Glutamatergic neuron (in vitro differentiated cells): Measurements from ENCODE around the gene WWOX. TPM values are rescaled to one million over a fixed set of nuclear protein-coding genes. Genes with fewer than 3 reads are reported as not detected.

Experiments used
- DNase-seq: peaks from one replicate; pipeline ENCODE4 v3.0.0; 2022
- H3K27ac Mint-ChIP-seq: one replicate; pipeline ENCODE4 v1.8.0; 2020; ENCODE audit warnings: mild to moderate bottlenecking, mixed read lengths, inconsistent platforms; ENCODE audit not compliant: unreplicated experiment
- H3K27me3 Mint-ChIP-seq: one replicate; pipeline ENCODE4 v1.8.0; 2020; ENCODE audit warnings: mild to moderate bottlenecking, moderate library complexity, mixed read lengths, inconsistent platforms; ENCODE audit not compliant: unreplicated experiment
- H3K36me3 Mint-ChIP-seq: one replicate; pipeline ENCODE4 v1.8.0; 2020; ENCODE audit warnings: mild to moderate bottlenecking, mixed read lengths, inconsistent platforms; ENCODE audit not compliant: unreplicated experiment
- H3K4me1 Mint-ChIP-seq: one replicate; pipeline ENCODE4 v1.8.0; 2020; ENCODE audit warnings: mild to moderate bottlenecking, low read depth, mixed read lengths, inconsistent platforms; ENCODE audit not compliant: unreplicated experiment
- H3K4me3 Mint-ChIP-seq: one replicate; pipeline ENCODE4 v1.8.0; 2020; ENCODE audit warnings: mild to moderate bottlenecking, mixed read lengths, inconsistent platforms; ENCODE audit not compliant: unreplicated experiment
- H3K9me3 Mint-ChIP-seq: one replicate; pipeline ENCODE4 v1.8.0; 2020; ENCODE audit warnings: mild to moderate bottlenecking, moderate library complexity, mixed read lengths, inconsistent platforms; ENCODE audit not compliant: unreplicated experiment
- CTCF ChIP-seq: fragments of 200-600 bp; sonication (generic); IDR thresholded peaks from one replicate; pipeline ENCODE4 v1.5.0; 2021; ENCODE audit not compliant: partially characterized antibody, unreplicated experiment
- total RNA-seq: library from RNA; stranded (reverse); fragmentation: NEBNext Ultra II Directional; extraction: Animal tissue kit (Norgen Biotek cat#: 25700); gene quantifications from one replicate; pipeline ENCODE4 v1.2.1, GENCODE V29; 2021; ENCODE audit not compliant: unreplicated experiment

The WWOX gene
- total RNA-seq, 1 donor from 2014 or later = 10.3 TPM

- H3K27ac Mint-ChIP-seq = no peak overlapping the region
- TF ChIP-seq CTCF = no peak
These were observed 190.4 kb downstream of the WWOX start for GRCh38 chr16:78289844-78290277.

GRCh38 chr16:78290395-78290794 is 190.9 kb downstream of the WWOX start:
- DNase-seq = no peak
- Mint-ChIP-seq H3K27me3 (no peaks in the 10 kb centered on the region), H3K4me3 (no peak overlapping the region), H3K9me3 (no peaks in the 10 kb centered on the region), H3K4me1 (peaks cover 36% of the 10 kb centered on the region), H3K36me3 (no peaks in the 10 kb centered on the region), H3K27ac (no peak overlapping the region)
- no peak for TF ChIP-seq CTCF

More at GRCh38 chr16:78289844-78290277, 190.4 kb downstream of the WWOX start:
- H3K27me3 Mint-ChIP-seq = no peaks in the 10 kb centered on the region
- no peaks in the 10 kb centered on the region for H3K9me3 Mint-ChIP-seq
- no peak overlapping the region for H3K4me3 Mint-ChIP-seq
- H3K4me1 Mint-ChIP-seq = peaks cover 37% of the 10 kb centered on the region
- H3K36me3 Mint-ChIP-seq = no peaks in the 10 kb centered on the region
- DNase-seq = no peak

GRCh38 chr16:78290872-78291591 is 191.6 kb downstream of the WWOX start:
- no peak for TF ChIP-seq CTCF
- H3K27ac Mint-ChIP-seq = no peak overlapping the region
- no peaks in the 10 kb centered on the region for H3K27me3 Mint-ChIP-seq
- no peak overlapping the region for H3K4me3 Mint-ChIP-seq
- no peak for DNase-seq
- no peaks in the 10 kb centered on the region for H3K9me3 Mint-ChIP-seq
- peaks cover 30% of the 10 kb centered on the region for H3K4me1 Mint-ChIP-seq
- no peaks in the 10 kb centered on the region for H3K36me3 Mint-ChIP-seq

- no peaks in the 10 kb centered on the region for H3K27me3 Mint-ChIP-seq
- no peak overlapping the region for H3K4me3 Mint-ChIP-seq
- H3K4me1 Mint-ChIP-seq = peaks cover 26% of the 10 kb centered on the region
- no peak overlapping the region for H3K27ac Mint-ChIP-seq
- H3K36me3 Mint-ChIP-seq = no peaks in the 10 kb centered on the region
- DNase-seq = no peak
- no peaks in the 10 kb centered on the region for H3K9me3 Mint-ChIP-seq
- no peak for TF ChIP-seq CTCF
These were observed 192.2 kb downstream of the WWOX start for GRCh38 chr16:78291604-78292003.

GRCh38 chr16:78292086-78292843 is 192.8 kb downstream of the WWOX start:
- no peaks in the 10 kb centered on the region for H3K27me3 Mint-ChIP-seq
- no peak for DNase-seq
- no peak for TF ChIP-seq CTCF
- no peaks in the 10 kb centered on the region for H3K36me3 Mint-ChIP-seq
- peaks cover 22% of the 10 kb centered on the region for H3K4me1 Mint-ChIP-seq
- H3K4me3 Mint-ChIP-seq = no peak overlapping the region
- H3K27ac Mint-ChIP-seq = no peak overlapping the region
- no peaks in the 10 kb centered on the region for H3K9me3 Mint-ChIP-seq
